A549 (cell line): ENCODE measurements around the gene EBF4. TPM values are rescaled to one million over a fixed set of nuclear protein-coding genes. Genes with fewer than 3 reads are reported as not detected.
A peak's percentile ranks its signal among the peaks of the same experiment; 100 is the strongest.

Experiments
- ATAC-seq, 2 experiments: fragments of 200-7000 bp in 1 of 2; fragments of >200 bp in 1 of 2; cut with Nextera tagmentation in 1 of 2; cut with Tn5 transposase in 1 of 2; 3 replicates each; pipeline versions ENCODE4 v1.8.0 to v1.9.1; 2018 to 2020; ENCODE audit warnings: mild to moderate bottlenecking in 1 of 2, moderate library complexity in 1 of 2
- CTCF ChIA-PET: fragments of 300-600 bp; sonication (Branson Sonifier 250); formaldehyde crosslinking; extraction: SDS; loops from one replicate; lab custom pipeline; 2021; ENCODE audit warnings: antibody characterized with exemption, inconsistent platforms; lab: Yijun Ruan, JAX
- POLR2A ChIA-PET: fragments of 350-600 bp; formaldehyde crosslinking; extraction: SDS; loops from one replicate; lab custom pipeline; 2021; ENCODE audit warnings: antibody characterized with exemption, inconsistent platforms; lab: Yijun Ruan, JAX
- DNase-seq, 2 experiments: peaks; one replicate each; pipeline versions ENCODE4 v3.0.0 to v3.0.0-alpha.2; 2011 to 2016; ENCODE audit warnings: low read depth in 1 of 2, low spot score in 1 of 2
- FAIRE-seq: peaks from 2 replicates; lab custom pipeline; 2011; peaks lifted over from hg19 to GRCh38; lab: Jason Lieb, UNC
- H3K27ac ChIP-seq, 2 experiments: fragments of >200 bp; sonication (Bioruptor Twin); formaldehyde crosslinking; 3 replicates each; pipeline ENCODE4 v1.5.1; 2016 to 2017
- H3K4me1 ChIP-seq: fragments of >200 bp; sonication (Bioruptor Twin); formaldehyde crosslinking; 3 replicates; pipeline ENCODE4 v1.6.1; 2016
- H3K4me2 ChIP-seq: fragments of >200 bp; sonication (Bioruptor Twin); formaldehyde crosslinking; 3 replicates; pipeline ENCODE4 v1.6.1; 2016
- H3K4me3 ChIP-seq: fragments of >200 bp; sonication (Bioruptor Twin); formaldehyde crosslinking; 3 replicates; pipeline ENCODE4 v1.5.1; 2016
- H3K9me3 ChIP-seq: fragments of >200 bp; sonication (Bioruptor Twin); formaldehyde crosslinking; 3 replicates; pipeline ENCODE4 v1.6.1; 2016
- CBX8 ChIP-seq: fragments of 200-600 bp; sonication (generic); IDR thresholded peaks from 2 replicates; pipeline ENCODE4 v1.6.1; 2016
- CEBPB ChIP-seq, 2 experiments: fragments of >200 bp in 1 of 2; sonication (Bioruptor Twin) in 1 of 2; formaldehyde crosslinking in 1 of 2; IDR thresholded peaks; 2 replicates each; pipeline ENCODE4 v1.6.1; 2012 to 2016
- CHD2 ChIP-seq: fragments of 150-350 bp; IDR thresholded peaks from 2 replicates; pipeline ENCODE4 v1.6.1; 2014; ENCODE audit warnings: low read length; ENCODE audit not compliant: partially characterized antibody
- EHF ChIP-seq: fragments of 250-450 bp; sonication (Bioruptor Pico); IDR thresholded peaks from 2 replicates; pipeline ENCODE4 v1.5.0; 2020; ENCODE audit warnings: mild to moderate bottlenecking
- EHMT2 ChIP-seq: fragments of 200-600 bp; sonication (generic); IDR thresholded peaks from 2 replicates; pipeline ENCODE4 v1.6.1; 2016; ENCODE audit warnings: antibody characterized with exemption, low read depth, mild to moderate bottlenecking, moderate library complexity
- EP300 ChIP-seq, 2 experiments: fragments of >200 bp; sonication (Bioruptor Twin); formaldehyde crosslinking; IDR thresholded peaks; 2 replicates in 1 of 2; 3 replicates in 1 of 2; pipeline ENCODE4 v1.6.1; 2016 to 2017
- ESRRA ChIP-seq: fragments of 150-350 bp; IDR thresholded peaks from 2 replicates; pipeline ENCODE4 v1.6.1; 2014; ENCODE audit warnings: mild to moderate bottlenecking, low read length, borderline replicate concordance
- FOSB ChIP-seq: fragments of 250-450 bp; sonication (Bioruptor Pico); IDR thresholded peaks from 2 replicates; pipeline ENCODE4 v1.5.0; 2020; ENCODE audit warnings: mild to moderate bottlenecking, moderate library complexity
- FOSL2 ChIP-seq, 2 experiments: fragments of 450-650 bp in 1 of 2; fragments of >200 bp in 1 of 2; sonication (Bioruptor Twin) in 1 of 2; formaldehyde crosslinking; IDR thresholded peaks; 2 replicates each; pipeline versions ENCODE4 v1.5.0 to v1.6.1; 2016 to 2020; ENCODE audit warnings: mild to moderate bottlenecking in 1 of 2, moderate library complexity in 1 of 2
- FOXS1 ChIP-seq: fragments of 250-450 bp; sonication (Bioruptor Pico); IDR thresholded peaks from 2 replicates; pipeline ENCODE4 v1.5.0; 2020; ENCODE audit warnings: mild to moderate bottlenecking, moderate library complexity
- HOXB13 ChIP-seq: fragments of 250-450 bp; sonication (Bioruptor Pico); IDR thresholded peaks from 2 replicates; pipeline ENCODE4 v1.5.0; 2020; ENCODE audit warnings: low read depth, mild to moderate bottlenecking, moderate library complexity
- HOXB5 ChIP-seq: fragments of 250-450 bp; sonication (Bioruptor Pico); IDR thresholded peaks from 2 replicates; pipeline ENCODE4 v1.5.0; 2020; ENCODE audit warnings: mild to moderate bottlenecking, moderate library complexity
- NPAS2 ChIP-seq: fragments of 250-450 bp; sonication (Bioruptor Pico); IDR thresholded peaks from 2 replicates; pipeline ENCODE4 v1.8.0; 2022; ENCODE audit warnings: mild to moderate bottlenecking, moderate library complexity, borderline replicate concordance
- PHF8 ChIP-seq: fragments of 200-600 bp; sonication (generic); IDR thresholded peaks from 2 replicates; pipeline ENCODE4 v1.6.1; 2016; ENCODE audit warnings: low read depth, mild to moderate bottlenecking, antibody characterized with exemption, moderate library complexity, borderline replicate concordance
- POLR2A ChIP-seq: IDR thresholded peaks from 2 replicates; pipeline ENCODE4 v1.6.1; 2012; ENCODE audit warnings: mild to moderate bottlenecking, low read length
- RARB ChIP-seq: fragments of 250-450 bp; sonication (Bioruptor Pico); IDR thresholded peaks from 2 replicates; pipeline ENCODE4 v1.8.0; 2021; ENCODE audit warnings: mild to moderate bottlenecking, moderate library complexity
- RFX5 ChIP-seq: fragments of 450-650 bp; IDR thresholded peaks from 2 replicates; pipeline ENCODE4 v1.7.1; 2014; ENCODE audit warnings: antibody characterized with exemption, mild to moderate bottlenecking, moderate library complexity
- RNF2 ChIP-seq: fragments of 200-600 bp; sonication (generic); IDR thresholded peaks from 2 replicates; pipeline ENCODE4 v1.6.1; 2016; ENCODE audit warnings: low read depth, mild to moderate bottlenecking, antibody characterized with exemption, moderate library complexity, borderline replicate concordance
- SMC3 ChIP-seq: fragments of >200 bp; sonication (Bioruptor Twin); formaldehyde crosslinking; IDR thresholded peaks from 3 replicates; pipeline ENCODE4 v1.6.1; 2018; ENCODE audit warnings: inconsistent platforms
- SREBF2 ChIP-seq: fragments of 450-650 bp; IDR thresholded peaks from 2 replicates; pipeline ENCODE4 v1.6.1; 2014; ENCODE audit warnings: mild to moderate bottlenecking, moderate library complexity
- ZC3H11A ChIP-seq: fragments of 450-650 bp; IDR thresholded peaks from 2 replicates; pipeline ENCODE4 v1.6.1; 2014; ENCODE audit warnings: antibody characterized with exemption, mild to moderate bottlenecking
- ZFP36 ChIP-seq: fragments of 450-650 bp; IDR thresholded peaks from 2 replicates; pipeline ENCODE4 v1.6.1; 2014; ENCODE audit warnings: borderline replicate concordance; ENCODE audit not compliant: partially characterized antibody
- ZNF302 ChIP-seq: fragments of 250-450 bp; sonication (Bioruptor Pico); IDR thresholded peaks from 2 replicates; pipeline ENCODE4 v1.9.0; 2021; ENCODE audit warnings: inconsistent platforms, mild to moderate bottlenecking, moderate library complexity
- WGBS: methylation state at CpG from one replicate; pipeline ENCODE4 v1.1.6; 2017; ENCODE audit errors: missing lambda C conversion rate; 5-methylcytosine and 5-hydroxymethylcytosine counted together
- polyA plus RNA-seq, 4 experiments: library from polyadenylated mRNA; depleted of rRNA in 3 of 4; stranded (reverse); fragments of >200 nt; fragmentation: RNase III in 1 of 4; extraction: RNeasy Plus Mini Kit Qiagen cat#74134 plus additional on column Dnase treatment in 1 of 4; gene quantifications; 2 replicates in 3 of 4; 3 replicates in 1 of 4; pipeline ENCODE4 v1.2.3, GENCODE V29; 2011 to 2017
- TF ChIP-seq, protein P1 (sequence below): IDR thresholded peaks from 2 replicates; pipeline ENCODE4 v1.6.1; 2012
- TF ChIP-seq, protein P2 (sequence below): fragments of 250-450 bp; sonication (Bioruptor Pico); IDR thresholded peaks from 2 replicates; pipeline ENCODE4 v1.5.0; 2021; ENCODE audit warnings: mild to moderate bottlenecking, moderate library complexity, borderline replicate concordance
- TF ChIP-seq, protein P3 (sequence below): fragments of 150-350 bp; IDR thresholded peaks from 2 replicates; pipeline ENCODE4 v1.6.1; 2014; ENCODE audit warnings: low read depth, mild to moderate bottlenecking, low read length
- TF ChIP-seq, protein P4 (sequence below): fragments of 250-450 bp; sonication (Bioruptor Pico); IDR thresholded peaks from 2 replicates; pipeline ENCODE4 v1.5.0; 2020; ENCODE audit warnings: low read depth, mild to moderate bottlenecking, moderate library complexity

The EBF4 gene
- polyA plus RNA-seq, 2 of the 4 experiments (the other 2 are of a cell fraction) = 2.2 to 3.2 TPM

DNA sequence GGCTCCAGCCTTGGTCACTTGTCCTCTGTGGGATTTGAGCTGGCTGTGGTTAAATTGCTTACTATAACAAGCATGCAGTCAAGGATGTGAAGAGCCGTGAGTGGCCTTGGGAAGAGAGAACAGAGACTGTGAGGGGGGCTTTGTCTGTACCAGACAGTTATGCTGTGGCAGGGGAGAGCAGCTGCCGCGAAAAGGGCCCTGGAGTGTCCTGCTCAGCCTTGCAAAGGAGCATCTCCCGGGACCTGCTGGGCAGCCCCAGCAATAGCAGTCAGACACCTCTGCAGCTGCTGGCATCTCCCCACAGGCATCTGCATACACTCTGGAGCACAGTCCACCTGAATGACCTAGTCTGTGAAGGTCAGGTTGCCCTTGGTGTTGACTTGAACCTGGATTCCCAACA, 6.3 kb downstream of the EBF4 start:
- no peak for TF ChIP-seq CHD2
- TF ChIP-seq ZFP36 = no peak
- TF ChIP-seq, protein P1, sequence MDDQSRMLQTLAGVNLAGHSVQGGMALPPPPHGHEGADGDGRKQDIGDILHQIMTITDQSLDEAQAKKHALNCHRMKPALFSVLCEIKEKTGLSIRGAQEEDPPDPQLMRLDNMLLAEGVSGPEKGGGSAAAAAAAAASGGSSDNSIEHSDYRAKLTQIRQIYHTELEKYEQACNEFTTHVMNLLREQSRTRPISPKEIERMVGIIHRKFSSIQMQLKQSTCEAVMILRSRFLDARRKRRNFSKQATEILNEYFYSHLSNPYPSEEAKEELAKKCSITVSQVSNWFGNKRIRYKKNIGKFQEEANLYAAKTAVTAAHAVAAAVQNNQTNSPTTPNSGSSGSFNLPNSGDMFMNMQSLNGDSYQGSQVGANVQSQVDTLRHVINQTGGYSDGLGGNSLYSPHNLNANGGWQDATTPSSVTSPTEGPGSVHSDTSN = no peak
- TF ChIP-seq CEBPB (IDR thresholded peaks at IDR 0.05) = no peak
- no peak for TF ChIP-seq CBX8
- TF ChIP-seq PHF8 = no peak
- TF ChIP-seq SMC3 = no peak
- TF ChIP-seq, protein P2, sequence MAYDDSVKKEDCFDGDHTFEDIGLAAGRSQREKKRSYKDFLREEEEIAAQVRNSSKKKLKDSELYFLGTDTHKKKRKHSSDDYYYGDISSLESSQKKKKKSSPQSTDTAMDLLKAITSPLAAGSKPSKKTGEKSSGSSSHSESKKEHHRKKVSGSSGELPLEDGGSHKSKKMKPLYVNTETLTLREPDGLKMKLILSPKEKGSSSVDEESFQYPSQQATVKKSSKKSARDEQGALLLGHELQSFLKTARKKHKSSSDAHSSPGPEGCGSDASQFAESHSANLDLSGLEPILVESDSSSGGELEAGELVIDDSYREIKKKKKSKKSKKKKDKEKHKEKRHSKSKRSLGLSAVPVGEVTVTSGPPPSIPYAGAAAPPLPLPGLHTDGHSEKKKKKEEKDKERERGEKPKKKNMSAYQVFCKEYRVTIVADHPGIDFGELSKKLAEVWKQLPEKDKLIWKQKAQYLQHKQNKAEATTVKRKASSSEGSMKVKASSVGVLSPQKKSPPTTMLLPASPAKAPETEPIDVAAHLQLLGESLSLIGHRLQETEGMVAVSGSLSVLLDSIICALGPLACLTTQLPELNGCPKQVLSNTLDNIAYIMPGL = no peak
- peak; percentile 54 to 56; a peak in 5 of 6 replicates for ATAC-seq
- POLR2A ChIA-PET = no interaction called here
- H3K4me1 ChIP-seq = no peaks in the 10 kb centered on the region
- 33% methylated on average over 4 of the region's 4 CpGs for WGBS
- H3K4me2 ChIP-seq = no peak overlapping the region
- H3K9me3 ChIP-seq = no peaks in the 10 kb centered on the region
- H3K27ac ChIP-seq = no peak overlapping the region
- no peak for DNase-seq
- no peak overlapping the region for H3K4me3 ChIP-seq
- no peak for FAIRE-seq
- CTCF ChIA-PET = interaction anchor here (1.0 to 2.9 kb wide), 3 partner anchors 11 to 43 kb away, joined by 3 to 8 read pairs (median 6); no protein-coding TSS in a partner anchor

DNA sequence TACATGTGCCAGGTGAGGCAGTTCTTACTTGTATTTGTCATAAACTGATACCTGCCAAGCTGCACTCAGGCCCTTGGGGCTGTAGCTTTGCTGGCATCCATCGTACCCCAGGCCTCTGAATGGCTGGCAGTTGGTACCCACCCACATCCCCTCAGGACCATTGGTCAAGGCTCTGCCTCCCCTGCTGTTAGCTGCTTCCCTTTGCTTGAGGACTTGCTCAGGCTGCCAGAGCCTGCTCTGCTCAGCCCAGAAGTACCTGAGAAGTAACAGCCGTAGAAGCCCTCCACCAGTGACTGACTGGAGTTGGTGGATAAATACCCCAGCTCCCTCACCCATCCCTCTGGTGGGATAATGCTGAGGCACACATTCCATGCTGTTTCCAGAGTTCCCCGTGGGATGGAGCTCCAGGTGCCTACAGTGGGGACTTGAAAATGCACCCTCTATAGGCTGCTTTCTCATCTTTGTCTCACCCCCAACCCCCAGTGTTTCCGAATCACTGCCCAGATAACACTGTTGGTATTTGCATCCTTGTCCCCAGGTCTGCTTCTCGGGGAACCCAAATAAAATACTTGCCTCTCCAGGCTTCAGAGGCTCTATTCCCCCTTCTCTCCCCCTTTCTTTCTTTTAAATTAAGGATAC, 7.3 kb downstream of the EBF4 start:
- POLR2A ChIA-PET = no interaction called here
- 60% methylated on average over 5 of the region's 5 CpGs for WGBS

DNA sequence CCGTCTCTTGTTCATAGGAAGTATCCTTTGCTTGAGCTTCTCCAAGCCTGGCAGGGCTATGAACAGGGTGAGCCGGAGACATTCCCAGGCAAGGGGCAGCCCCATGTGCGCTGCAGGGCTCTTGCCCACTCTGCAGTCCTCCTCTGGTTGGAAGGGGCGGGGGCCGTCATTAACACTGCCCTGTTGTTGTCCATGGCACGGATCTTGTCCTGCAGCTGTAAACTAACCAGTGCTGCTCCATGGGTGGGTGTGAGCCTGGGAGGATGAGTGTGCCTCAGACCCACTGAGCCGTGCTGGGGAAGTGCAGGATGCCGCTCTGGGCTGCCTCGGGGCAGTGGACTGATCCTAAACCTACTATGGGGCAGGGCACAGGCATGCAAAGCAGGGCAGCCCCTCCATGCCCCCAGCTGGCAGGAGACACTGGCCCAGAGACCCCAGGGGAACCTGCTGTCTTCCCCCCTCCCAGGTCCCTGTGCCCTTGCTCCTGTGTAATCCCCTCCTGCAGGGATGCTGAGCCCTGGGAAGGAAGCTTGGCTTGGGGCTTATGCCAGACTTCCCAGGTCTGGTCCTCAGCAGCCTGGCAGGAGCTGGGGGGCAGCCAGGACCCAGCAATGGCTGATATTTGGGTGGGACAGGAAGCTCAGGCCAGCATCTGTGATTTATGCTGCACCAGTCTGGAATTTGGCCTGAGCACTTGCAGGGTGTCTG, 8.5 kb downstream of the EBF4 start:
- Histone ChIP-seq H3K4me1 (no peaks in the 10 kb centered on the region), H3K27ac (no peak overlapping the region), H3K4me2 (no peak overlapping the region), H3K9me3 (no peaks in the 10 kb centered on the region), H3K4me3 (no peak overlapping the region)
- DNase-seq (no peak), ATAC-seq (no peak; a peak in 1 of 6 replicates), FAIRE-seq (no peak)
- ChIA-PET CTCF (interaction anchor here (0.5 to 2.0 kb wide), 7 partner anchors 12 to 300 kb away, joined by 3 to 6 read pairs (median 4); no protein-coding TSS in a partner anchor), POLR2A (no interaction called here)
- WGBS = 61% methylated on average over 7 of the region's 9 CpGs
- TF ChIP-seq EHF (CRISPR knock-in tag) (no peak), FOXS1 (CRISPR knock-in tag) (no peak), FOSL2 (IDR thresholded peaks at IDR 0.05) (no peak), FOSL2 (CRISPR knock-in tag; IDR thresholded peaks at IDR 0.05) (no peak), ZNF302 (no peak), CEBPB (IDR thresholded peaks at IDR 0.05) (no peak), NPAS2 (CRISPR knock-in tag) (no peak), SREBF2 (no peak), RNF2 (no peak), EHMT2 (no peak)
- TF ChIP-seq, protein P2 = no peak
- TF ChIP-seq, protein P3, sequence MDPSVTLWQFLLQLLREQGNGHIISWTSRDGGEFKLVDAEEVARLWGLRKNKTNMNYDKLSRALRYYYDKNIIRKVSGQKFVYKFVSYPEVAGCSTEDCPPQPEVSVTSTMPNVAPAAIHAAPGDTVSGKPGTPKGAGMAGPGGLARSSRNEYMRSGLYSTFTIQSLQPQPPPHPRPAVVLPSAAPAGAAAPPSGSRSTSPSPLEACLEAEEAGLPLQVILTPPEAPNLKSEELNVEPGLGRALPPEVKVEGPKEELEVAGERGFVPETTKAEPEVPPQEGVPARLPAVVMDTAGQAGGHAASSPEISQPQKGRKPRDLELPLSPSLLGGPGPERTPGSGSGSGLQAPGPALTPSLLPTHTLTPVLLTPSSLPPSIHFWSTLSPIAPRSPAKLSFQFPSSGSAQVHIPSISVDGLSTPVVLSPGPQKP = no peak

More for the DNA sequence above, 7.3 kb downstream of the EBF4 start:
- CTCF ChIA-PET = interaction anchor here (0.7 to 2.9 kb wide), 6 partner anchors 12 to 473 kb away, joined by 3 to 8 read pairs (median 4); no protein-coding TSS in a partner anchor
- no peak overlapping the region for H3K4me3 ChIP-seq
- no peak overlapping the region for H3K27ac ChIP-seq
- no peaks in the 10 kb centered on the region for H3K9me3 ChIP-seq
- peak in 1 of 2 experiments; percentile 44; a peak in 3 of 6 replicates for ATAC-seq
- DNase-seq = no peak
- TF ChIP-seq FOSL2 (IDR thresholded peaks at IDR 0.05) = no peak
- no peak for TF ChIP-seq FOSL2 (CRISPR knock-in tag; IDR thresholded peaks at IDR 0.05)
- TF ChIP-seq EP300 (IDR thresholded peaks at IDR 0.05) = no peak
- TF ChIP-seq FOSB = no peak
- TF ChIP-seq ESRRA = no peak
- no peak for TF ChIP-seq PHF8
- TF ChIP-seq HOXB5 (CRISPR knock-in tag) = no peak
- no peak for TF ChIP-seq ZC3H11A
- no peak for TF ChIP-seq CHD2
- no peak for TF ChIP-seq HOXB13 (CRISPR knock-in tag)
- TF ChIP-seq EHMT2 = no peak
- no peak for TF ChIP-seq EHF (CRISPR knock-in tag)
- TF ChIP-seq, protein P4, sequence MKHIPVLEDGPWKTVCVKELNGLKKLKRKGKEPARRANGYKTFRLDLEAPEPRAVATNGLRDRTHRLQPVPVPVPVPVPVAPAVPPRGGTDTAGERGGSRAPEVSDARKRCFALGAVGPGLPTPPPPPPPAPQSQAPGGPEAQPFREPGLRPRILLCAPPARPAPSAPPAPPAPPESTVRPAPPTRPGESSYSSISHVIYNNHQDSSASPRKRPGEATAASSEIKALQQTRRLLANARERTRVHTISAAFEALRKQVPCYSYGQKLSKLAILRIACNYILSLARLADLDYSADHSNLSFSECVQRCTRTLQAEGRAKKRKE (CRISPR knock-in tag) = no peak
- TF ChIP-seq POLR2A = no peak
- TF ChIP-seq CBX8 = no peak
- TF ChIP-seq RARB (CRISPR knock-in tag) = no peak
- no peak for TF ChIP-seq RFX5
- no peaks in the 10 kb centered on the region for H3K4me1 ChIP-seq
- H3K4me2 ChIP-seq = no peak overlapping the region
- FAIRE-seq = no peak
